ENCODE results near the gene FMNL2.

Gene FMNL2

GRCh38 chr2:152584301-152584700, 249.3 kb downstream of the FMNL2 start:
- TF ChIP-seq, protein P1, sequence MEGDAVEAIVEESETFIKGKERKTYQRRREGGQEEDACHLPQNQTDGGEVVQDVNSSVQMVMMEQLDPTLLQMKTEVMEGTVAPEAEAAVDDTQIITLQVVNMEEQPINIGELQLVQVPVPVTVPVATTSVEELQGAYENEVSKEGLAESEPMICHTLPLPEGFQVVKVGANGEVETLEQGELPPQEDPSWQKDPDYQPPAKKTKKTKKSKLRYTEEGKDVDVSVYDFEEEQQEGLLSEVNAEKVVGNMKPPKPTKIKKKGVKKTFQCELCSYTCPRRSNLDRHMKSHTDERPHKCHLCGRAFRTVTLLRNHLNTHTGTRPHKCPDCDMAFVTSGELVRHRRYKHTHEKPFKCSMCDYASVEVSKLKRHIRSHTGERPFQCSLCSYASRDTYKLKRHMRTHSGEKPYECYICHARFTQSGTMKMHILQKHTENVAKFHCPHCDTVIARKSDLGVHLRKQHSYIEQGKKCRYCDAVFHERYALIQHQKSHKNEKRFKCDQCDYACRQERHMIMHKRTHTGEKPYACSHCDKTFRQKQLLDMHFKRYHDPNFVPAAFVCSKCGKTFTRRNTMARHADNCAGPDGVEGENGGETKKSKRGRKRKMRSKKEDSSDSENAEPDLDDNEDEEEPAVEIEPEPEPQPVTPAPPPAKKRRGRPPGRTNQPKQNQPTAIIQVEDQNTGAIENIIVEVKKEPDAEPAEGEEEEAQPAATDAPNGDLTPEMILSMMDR (IDR thresholded peaks at IDR 0.05): no peak
- no peaks in the 10 kb centered on the region for H3K36me3 ChIP-seq
- H3K9me3 ChIP-seq: no peaks in the 10 kb centered on the region
- no peaks in the 10 kb centered on the region for H3K4me1 ChIP-seq (ENCODE audit: control insufficient read depth in 1 of 2, insufficient read depth in 1 of 2, low read depth in 1 of 2, low read length in 1 of 2)
- H3K27me3 ChIP-seq: peaks cover 12% of the 10 kb centered on the region
- no peak overlapping the region for H3K4me3 ChIP-seq (ENCODE audit: low read depth in 1 of 2, low read length in 1 of 2)
- H3K27ac ChIP-seq: no peak overlapping the region

DNA sequence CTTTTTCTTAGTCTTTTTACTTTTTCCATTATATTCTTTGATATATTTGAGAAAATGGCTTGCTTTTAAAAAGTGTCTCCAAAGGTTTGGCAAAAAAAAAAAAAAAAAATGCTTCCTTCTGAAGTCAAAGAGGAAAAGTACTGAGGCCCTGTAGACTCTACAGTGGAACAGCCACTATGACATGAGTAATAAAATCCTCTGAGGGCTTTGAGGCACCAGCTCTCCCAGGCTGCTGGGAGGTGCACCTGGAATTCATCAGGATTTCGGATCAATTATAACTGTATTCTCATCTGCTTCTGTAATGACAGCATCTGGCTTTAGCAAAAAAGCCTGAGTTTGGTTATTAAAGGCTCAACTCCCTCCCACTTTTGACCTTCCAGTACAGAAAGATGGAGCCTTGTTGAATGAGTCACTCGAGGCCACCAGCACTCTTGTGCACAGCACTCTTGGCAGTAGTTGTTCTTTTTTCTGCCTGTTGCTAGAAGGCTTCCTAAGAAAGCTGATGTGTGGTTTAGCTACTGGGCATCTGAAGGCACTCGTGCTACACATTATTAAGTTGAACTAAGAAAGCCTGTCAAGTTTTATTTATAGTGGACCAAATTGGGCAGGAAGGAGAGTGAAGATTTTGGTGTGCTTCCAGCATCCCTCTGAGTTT, 251.0 kb downstream of the FMNL2 start:
- Histone ChIP-seq H3K36me3 (no peaks in the 10 kb centered on the region), H3K27ac (no peak overlapping the region), H3K4me3 (ENCODE audit: low read depth in 1 of 2, low read length in 1 of 2) (no peak overlapping the region), H3K4me1 (ENCODE audit: control insufficient read depth in 1 of 2, insufficient read depth in 1 of 2, low read depth in 1 of 2, low read length in 1 of 2) (no peaks in the 10 kb centered on the region), H3K27me3 (peaks cover 12% of the 10 kb centered on the region), H3K9me3 (no peaks in the 10 kb centered on the region)
- TF ChIP-seq, protein P1 (IDR thresholded peaks at IDR 0.05): no peak

DNA sequence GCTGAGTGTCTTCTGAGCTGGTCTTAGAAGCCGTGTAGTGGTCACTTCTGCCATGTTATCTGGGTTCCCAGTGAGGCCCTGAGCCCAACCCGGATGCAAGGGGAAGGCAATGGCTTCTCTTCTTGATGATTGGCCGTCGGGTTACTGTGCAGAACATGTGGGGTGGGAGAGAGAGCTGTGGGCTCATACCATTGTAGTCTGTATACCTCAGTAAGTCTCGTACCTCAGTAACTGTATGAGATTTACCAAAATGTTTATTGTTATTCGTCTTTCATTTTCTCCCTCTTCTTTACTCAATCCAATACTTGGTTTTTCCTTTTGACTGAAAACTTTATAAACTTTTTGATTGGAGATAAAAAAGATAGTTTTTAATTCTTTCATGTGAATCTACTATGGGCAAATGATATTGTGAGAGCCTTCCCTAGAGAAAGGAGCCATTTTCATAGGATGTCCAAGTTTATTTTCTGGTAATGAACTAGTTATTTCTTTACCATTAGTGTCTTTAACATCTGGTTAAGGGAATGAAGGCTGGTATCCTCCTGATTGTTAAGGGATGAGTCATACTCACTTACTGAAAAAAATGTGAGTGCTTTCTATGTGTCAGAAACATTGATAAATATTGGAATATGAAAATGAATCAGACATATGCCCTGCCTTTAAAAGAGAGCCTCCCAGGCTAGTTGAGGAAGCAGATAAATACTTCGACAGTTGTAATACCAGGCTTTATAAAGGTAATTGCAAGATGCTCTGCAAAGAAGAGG, 252.4 kb downstream of the FMNL2 start:
- TF ChIP-seq, protein P1 (IDR thresholded peaks at IDR 0.05): no peak

GRCh38 chr2:152588998-152589397, 254.0 kb downstream of the FMNL2 start:
- no peak overlapping the region for H3K4me3 ChIP-seq (ENCODE audit: low read depth in 1 of 2, low read length in 1 of 2)
- no peaks in the 10 kb centered on the region for H3K36me3 ChIP-seq

More for the DNA sequence above, 252.4 kb downstream of the FMNL2 start:
- Histone ChIP-seq H3K27ac (no peak overlapping the region), H3K27me3 (peaks cover 12% of the 10 kb centered on the region), H3K9me3 (no peaks in the 10 kb centered on the region), H3K36me3 (no peaks in the 10 kb centered on the region), H3K4me1 (ENCODE audit: control insufficient read depth in 1 of 2, insufficient read depth in 1 of 2, low read depth in 1 of 2, low read length in 1 of 2) (no peaks in the 10 kb centered on the region), H3K4me3 (ENCODE audit: low read depth in 1 of 2, low read length in 1 of 2) (no peak overlapping the region)

DNA sequence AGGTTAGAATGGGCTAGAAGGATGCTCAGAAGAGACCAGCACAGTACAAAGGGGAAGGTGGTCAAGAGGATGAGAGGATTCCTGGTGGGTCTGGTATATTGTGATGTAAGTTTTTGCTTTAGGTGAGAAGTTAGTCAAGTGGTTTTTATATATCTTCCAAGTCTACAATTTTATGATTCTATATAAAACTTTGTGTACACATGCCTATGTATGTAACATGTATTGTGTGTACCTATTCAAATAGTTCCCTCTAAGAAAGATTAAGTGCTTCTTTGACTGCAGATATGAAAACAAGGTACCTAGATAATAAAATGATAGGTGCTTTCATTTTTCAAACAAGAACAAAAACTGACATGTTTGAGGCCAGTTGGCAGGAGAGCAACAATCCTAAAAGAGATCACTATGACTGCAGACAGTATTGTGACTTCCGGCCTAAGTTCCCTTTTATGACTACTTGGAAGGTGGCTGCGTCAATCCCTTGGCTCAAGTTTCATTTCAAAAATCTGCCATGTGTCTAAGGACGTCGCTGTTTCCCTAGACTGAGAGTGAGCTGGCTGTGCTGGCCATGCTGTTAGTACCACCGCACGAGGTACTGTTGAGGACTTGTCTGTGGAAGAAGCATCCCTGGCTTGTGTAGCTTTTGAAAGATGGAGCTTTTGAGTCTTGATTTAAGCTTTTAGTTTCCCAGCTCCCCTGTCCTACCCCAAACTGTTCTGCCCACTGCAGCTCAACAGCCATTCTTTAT, 259.2 kb downstream of the FMNL2 start:
- TF ChIP-seq, protein P1 (IDR thresholded peaks at IDR 0.05): no peak
- H3K4me1 ChIP-seq (ENCODE audit: control insufficient read depth in 1 of 2, insufficient read depth in 1 of 2, low read depth in 1 of 2, low read length in 1 of 2): peaks cover 5 to 12% of the 10 kb centered on the region in 2 experiments
- no peaks in the 10 kb centered on the region for H3K9me3 ChIP-seq
- no peaks in the 10 kb centered on the region for H3K27me3 ChIP-seq
- no peaks in the 10 kb centered on the region for H3K36me3 ChIP-seq
- no peak overlapping the region for H3K4me3 ChIP-seq (ENCODE audit: low read depth in 1 of 2, low read length in 1 of 2)
- H3K27ac ChIP-seq: peak overlapping the region; percentile 51

More at GRCh38 chr2:152588998-152589397, 254.0 kb downstream of the FMNL2 start:
- TF ChIP-seq, protein P1 (IDR thresholded peaks at IDR 0.05): no peak
- Histone ChIP-seq H3K27ac (no peak overlapping the region), H3K4me1 (ENCODE audit: control insufficient read depth in 1 of 2, insufficient read depth in 1 of 2, low read depth in 1 of 2, low read length in 1 of 2) (peaks cover 0 to 2% of the 10 kb centered on the region in 2 experiments), H3K9me3 (no peaks in the 10 kb centered on the region), H3K27me3 (peaks cover 5% of the 10 kb centered on the region)

All from neutrophil (primary cell).